HepG2 (cell line): ENCODE results near the gene ACTN2. TPM values are rescaled to one million over a fixed set of nuclear protein-coding genes. Genes with fewer than 3 reads are reported as not detected.

Experiments used
- ATAC-seq: fragments of 200-7000 bp; cut with Tn5 transposase; 3 replicates; pipeline ENCODE4 v1.9.1; 2020; ENCODE audit warnings: mild to moderate bottlenecking, moderate library complexity
- BruUV-seq: library from RNA; stranded (reverse); fragments of 400-500 nt; replicated peaks from 2 replicates; lab custom pipeline; 2021; lab: Mats Ljungman, UMichigan
- CTCF ChIA-PET: fragments of 300-600 bp; formaldehyde crosslinking; extraction: SDS; loops from one replicate; lab custom pipeline; 2021; ENCODE audit warnings: low total read pairs, inconsistent platforms, low intra/inter-chr PET ratio; lab: Yijun Ruan, JAX
- POLR2A ChIA-PET: fragments of 350-600 bp; sonication (Branson Sonifier 250); formaldehyde crosslinking; loops from one replicate; lab custom pipeline; 2020; ENCODE audit warnings: antibody characterized with exemption, inconsistent platforms; lab: Yijun Ruan, JAX
- DNase-seq: peaks from one replicate; pipeline ENCODE4 v3.0.0-alpha.2; 2015; ENCODE audit warnings: low spot score
- FAIRE-seq: peaks from 3 replicates; lab custom pipeline; 2011; peaks lifted over from hg19 to GRCh38; lab: Jason Lieb, UNC
- H2AFZ ChIP-seq: one replicate; pipeline ENCODE4 v1.6.1; 2011; ENCODE audit warnings: low read length, inconsistent platforms
- H3K27ac ChIP-seq: fragments of 300-600 bp; 3 replicates; pipeline ENCODE4 v1.8.0; 2011; ENCODE audit warnings: mixed run types, mild to moderate bottlenecking, mixed read lengths, low read length, inconsistent platforms; ENCODE audit not compliant: insufficient read depth; ENCODE audit errors: extremely low read length
- H3K27me3 ChIP-seq, 2 experiments: fragments of 200-600 bp in 1 of 2; 2 replicates in 1 of 2; 3 replicates in 1 of 2; pipeline versions ENCODE4 v1.6.0 to v1.8.0; 2011; ENCODE audit warnings: low read length in 2 of 2, mild to moderate bottlenecking in 2 of 2, moderate library complexity in 2 of 2, inconsistent platforms in 1 of 2; ENCODE audit not compliant: insufficient read depth in 2 of 2, control insufficient read depth in 1 of 2
- H3K36me3 ChIP-seq, 2 experiments: fragments of 200-600 bp in 1 of 2; replicated peaks in 1 of 2; 2 replicates in 1 of 2; 3 replicates in 1 of 2; pipeline versions ENCODE4 v1.5.1 to v1.8.0; 2011; ENCODE audit warnings: low read length in 2 of 2, inconsistent platforms in 1 of 2; ENCODE audit not compliant: insufficient read depth in 2 of 2, control insufficient read depth in 1 of 2
- H3K4me1 ChIP-seq: 2 replicates; pipeline ENCODE4 v1.5.1; 2012; ENCODE audit warnings: low read length, inconsistent platforms; ENCODE audit not compliant: insufficient read depth
- H3K4me2 ChIP-seq: 2 replicates; pipeline ENCODE4 v1.6.0; 2011; ENCODE audit warnings: low read depth, low read length, inconsistent platforms
- H3K4me3 ChIP-seq, 3 experiments: fragments of 200-600 bp in 1 of 3; sonication (generic), shearing (Covaris generic) in 1 of 3; replicated peaks in 1 of 3; 2 replicates each; pipeline ENCODE4 v1.5.1; 2011 to 2016; ENCODE audit warnings: low read length in 3 of 3, inconsistent platforms in 2 of 3, low read depth in 2 of 3, mild to moderate bottlenecking in 2 of 3, control low read depth in 1 of 3, mixed read lengths in 1 of 3; ENCODE audit not compliant: insufficient read depth in 1 of 3
- H3K79me2 ChIP-seq: one replicate; pipeline ENCODE4 v1.6.1; 2011; ENCODE audit warnings: low read length, inconsistent platforms; ENCODE audit not compliant: insufficient read depth
- H3K9ac ChIP-seq: 2 replicates; pipeline ENCODE4 v1.6.0; 2011; ENCODE audit warnings: mild to moderate bottlenecking, low read depth, low read length, inconsistent platforms; ENCODE audit not compliant: insufficient read depth
- H3K9me3 ChIP-seq: 2 replicates; pipeline ENCODE4 v1.5.1; 2012; ENCODE audit warnings: mild to moderate bottlenecking, low read length
- H4K20me1 ChIP-seq: 2 replicates; pipeline ENCODE4 v1.6.0; 2011; ENCODE audit warnings: inconsistent platforms, mild to moderate bottlenecking, low read length, moderate library complexity; ENCODE audit not compliant: insufficient read depth
- PAXIP1 ChIP-seq: sonication (generic); formaldehyde crosslinking; conservative IDR thresholded peaks from 2 replicates; pipeline ENCODE4 v1.4.0; 2020; ENCODE audit warnings: mild to moderate bottlenecking, missing genetic modification reagents, moderate library complexity
- SOX13 ChIP-seq, 3 experiments: fragments of 450-650 bp in 1 of 3; sonication (generic) in 1 of 3; formaldehyde crosslinking in 1 of 3; IDR thresholded peaks in 2 of 3; conservative IDR thresholded peaks in 1 of 3; 2 replicates each; pipeline versions ENCODE4 v1.5.0 to v1.6.1; 2016 to 2020; ENCODE audit warnings: antibody characterized with exemption in 1 of 3, mild to moderate bottlenecking in 1 of 3, missing compliant biosample characterization in 1 of 3, missing genetic modification reagents in 1 of 3, moderate library complexity in 1 of 3
- TCF7 ChIP-seq: sonication (generic); IDR thresholded peaks from 2 replicates; pipeline ENCODE4 v1.6.1; 2016; ENCODE audit warnings: antibody characterized with exemption, low read depth
- TCF7L2 ChIP-seq: IDR thresholded peaks from 2 replicates; pipeline ENCODE4 v1.6.1; 2011; ENCODE audit warnings: mild to moderate bottlenecking, low read depth, low read length, moderate library complexity
- ZBTB1 ChIP-seq: sonication (generic); formaldehyde crosslinking; IDR thresholded peaks from 2 replicates; pipeline ENCODE4 v1.4.0; 2020; ENCODE audit warnings: missing genetic modification reagents, borderline replicate concordance
- ZBTB37 ChIP-seq: sonication (generic); formaldehyde crosslinking; IDR thresholded peaks from 2 replicates; pipeline ENCODE4 v1.4.0; 2020; ENCODE audit warnings: mild to moderate bottlenecking, missing genetic modification reagents
- ZNF512 ChIP-seq: sonication (generic); formaldehyde crosslinking; IDR thresholded peaks from 2 replicates; pipeline ENCODE4 v1.4.0; 2020; ENCODE audit warnings: mild to moderate bottlenecking, missing genetic modification reagents
- ZNF883 ChIP-seq: sonication (generic); formaldehyde crosslinking; IDR thresholded peaks from 2 replicates; pipeline ENCODE4 v1.5.1; 2020; ENCODE audit warnings: mild to moderate bottlenecking, missing genetic modification reagents; ENCODE audit errors: not compliant biosample characterization
- WGBS: methylation state at CpG from one replicate; pipeline ENCODE4 v1.1.6; 2017; ENCODE audit warnings: low lambda C conversion rate; 5-methylcytosine and 5-hydroxymethylcytosine counted together
- in situ Hi-C: cut with HindIII; loops from 2 replicates; pipeline ENCODE4 v1.10.0; 2017; ENCODE audit warnings: low pct_unique_long_range_greater_than_20kb; ENCODE audit not compliant: extremely low pct_ligation_motif_present
- intact Hi-C: fragments of 100-400 bp; cut with micrococcal nuclease; formaldehyde crosslinking; loops from one replicate; pipeline ENCODE4 v1.10.0; 2022; ENCODE audit not compliant: unreplicated experiment
- polyA plus RNA-seq, 8 experiments: library from polyadenylated mRNA; depleted of rRNA in 3 of 8; stranded (reverse) in 7 of 8; unstranded in 1 of 8; fragments of >200 nt; fragmentation: Illumina TruSeq in 4 of 8; extraction: Trizol in 4 of 8; gene quantifications; 2 replicates each; pipeline versions ENCODE4 v1.2.1 to v1.2.3, GENCODE V29; 2011 to 2016; ENCODE audit warnings: low read depth in 4 of 8, missing spikeins in 1 of 8, mixed read lengths in 1 of 8; ENCODE audit not compliant: insufficient read depth in 1 of 8
- total RNA-seq, 5 experiments: library from RNA; depleted of rRNA; stranded (reverse); fragments of >200 nt; fragmentation: Illumina TruSeq; extraction: Trizol; gene quantifications; 2 replicates each; pipeline ENCODE4 v1.2.3, GENCODE V29; 2016; ENCODE audit warnings: low read depth in 1 of 5

ACTN2 gene
- total and polyA plus RNA-seq, 2 of the 13 experiments (the other 11 are each of a cell fraction or from before 2014, with no cell fraction given), result 0.04 to 0.13 TPM

GRCh38 chr1:236754525-236755210 lies 68.4 kb downstream of the ACTN2 start:
- H4K20me1 ChIP-seq, result no peaks in the 10 kb centered on the region
- peaks cover 0 to 6% of the 10 kb centered on the region in 2 experiments; a peak in 1 of 5 replicates for H3K27me3 ChIP-seq
- no peak overlapping the region for H3K4me2 ChIP-seq
- BruUV-seq, result no TSS peak
- H3K36me3 ChIP-seq, result no peaks in the 10 kb centered on the region
- in situ Hi-C loops, result loop anchor here (5.0 to 25.0 kb wide), 3 partner anchors 118 to 630 kb away; no protein-coding TSS in a partner anchor
- WGBS, result 59% methylated on average over 18 of the region's 18 CpGs
- no peak overlapping the region for H3K9ac ChIP-seq
- no peak overlapping the region for H2AFZ ChIP-seq
- intact Hi-C loops, result loop anchor here (10.0 kb wide), 1 partner anchor 650 kb away; no protein-coding TSS in a partner anchor
- CTCF ChIA-PET, result interaction anchor here (2.2 to 2.4 kb wide), 2 partner anchors 114 to 370 kb away, joined by 7 to 24 read pairs; no protein-coding TSS in a partner anchor
- TF ChIP-seq ZNF883 (CRISPR knock-in tag) (no peak), ZBTB1 (CRISPR knock-in tag) (no peak), ZNF512 (CRISPR knock-in tag) (no peak)
- TF ChIP-seq, all 625 proteins: peak for 0
- no peak overlapping the region for H3K27ac ChIP-seq
- DNase-seq (no peak), ATAC-seq (peak; percentile 21; the same call in 2 of the 3 replicates), FAIRE-seq (no peak)
- POLR2A ChIA-PET, result interaction anchor here (0.6 kb wide), 1 partner anchor 37 kb away, joined by 4 read pairs; no protein-coding TSS in a partner anchor
- no peaks in the 10 kb centered on the region for H3K79me2 ChIP-seq
- H3K9me3 ChIP-seq, result no peaks in the 10 kb centered on the region
- H3K4me1 ChIP-seq, result peaks cover 27% of the 10 kb centered on the region
- no peak overlapping the region for H3K4me3 ChIP-seq

- intact Hi-C loops (loop anchor here (2.0 to 10.0 kb wide), 2 partner anchors 111 to 653 kb away; no protein-coding TSS in a partner anchor), in situ Hi-C loops (loop anchor here (5.0 to 25.0 kb wide), 3 partner anchors 115 to 627 kb away; no protein-coding TSS in a partner anchor)
- WGBS, result 0% methylated on average over 2 of the region's 2 CpGs
- TF ChIP-seq PAXIP1 (CRISPR knock-in tag) (peak; percentile 50), ZBTB37 (CRISPR knock-in tag) (no peak), TCF7 (peak; percentile 71), SOX13 (IDR thresholded peaks at IDR 0.05) (no peak), SOX13 (CRISPR knock-in tag; conservative IDR thresholded peaks at IDR 0.05 in 1 of 2, IDR thresholded peaks at IDR 0.05 in 1 of 2) (peak in 1 of 2 experiments; percentile 54; a peak in 1 of 4 replicates), TCF7L2 (peak; percentile 14; the same call in 1 of the 2 replicates)
These were observed 71.3 kb downstream of the ACTN2 start for GRCh38 chr1:236757640-236758039.

More at GRCh38 chr1:236757640-236758039, 71.3 kb downstream of the ACTN2 start:
- Histone ChIP-seq H3K27me3 (no peaks in the 10 kb centered on the region), H3K36me3 (no peaks in the 10 kb centered on the region), H4K20me1 (no peaks in the 10 kb centered on the region), H3K4me3 (no peak overlapping the region; a peak in 1 of 6 replicates), H3K9me3 (no peaks in the 10 kb centered on the region), H3K27ac (peak overlapping the region; percentile 54), H3K4me2 (peak overlapping the region; percentile 46), H2AFZ (no peak overlapping the region), H3K79me2 (no peaks in the 10 kb centered on the region), H3K4me1 (peaks cover 27% of the 10 kb centered on the region), H3K9ac (no peak overlapping the region)
- no TSS peak for BruUV-seq
- CTCF ChIA-PET, result no interaction called here
- peak; percentile 27 for ATAC-seq
- DNase-seq, result peak; percentile 35
- POLR2A ChIA-PET, result no interaction called here
- FAIRE-seq, result no peak
